ENCODE data around the gene USP49. TPM values are rescaled to one million over a fixed set of nuclear protein-coding genes. Genes with fewer than 3 reads are reported as not detected.
"Not testable (repeated sequence)": the region's sequence is repeated elsewhere in the genome, so short reads cannot be mapped to it uniquely, and the experiment has no call there.

The USP49 gene
- total and polyA plus RNA-seq, 4 donors = 1.8 to 8.6 (median 3.6) TPM

- H3K9ac ChIP-seq (ENCODE audit: insufficient read depth in 1 of 2, low read length in 2 of 2) = peak overlapping the region in 1 of 2 donors; percentile 68
Observed at GRCh38 chr6:41767112-41767833, 127.9 kb downstream of the USP49 start.

GRCh38 chr6:41766043-41766664, 129.0 kb downstream of the USP49 start:
- not testable (repeated sequence) for H3K9ac ChIP-seq (ENCODE audit: insufficient read depth in 1 of 2, low read length in 2 of 2); H3K4me3 ChIP-seq; ATAC-seq (ENCODE audit: insufficient read depth, low FRiP score); DNase-seq; H3K27ac ChIP-seq (ENCODE audit: low read depth in 1 of 2, low read length in 1 of 2); H3K9me3 ChIP-seq (ENCODE audit: control insufficient read depth in 4 of 4, insufficient read depth in 3 of 4, low read length in 3 of 4); H3K27me3 ChIP-seq (ENCODE audit: control insufficient read depth in 3 of 3, insufficient read depth in 3 of 3, low read length in 2 of 3)
- 92 to 93% methylated on average over 4 of the region's 4 CpGs for WGBS, 2 donors
- H3K36me3 ChIP-seq (ENCODE audit: control insufficient read depth in 4 of 4, insufficient read depth in 4 of 4, low read length in 4 of 4) = peaks cover 0 to 10% (median 0%) of the 10 kb centered on the region in 4 donors
- H3K4me1 ChIP-seq (ENCODE audit: control insufficient read depth in 5 of 5, insufficient read depth in 5 of 5, low read length in 5 of 5) = peaks cover 6 to 37% (median 19%) of the 10 kb centered on the region in 5 donors

More at GRCh38 chr6:41767112-41767833, 127.9 kb downstream of the USP49 start:
- no peaks in the 10 kb centered on the region for H3K27me3 ChIP-seq (ENCODE audit: control insufficient read depth in 3 of 3, insufficient read depth in 3 of 3, low read length in 2 of 3)
- peaks cover 6 to 37% (median 19%) of the 10 kb centered on the region in 5 donors for H3K4me1 ChIP-seq (ENCODE audit: control insufficient read depth in 5 of 5, insufficient read depth in 5 of 5, low read length in 5 of 5)
- no peak for ATAC-seq (ENCODE audit: insufficient read depth, low FRiP score)
- no peak for TF ChIP-seq CTCF (IDR thresholded peaks at IDR 0.05; ENCODE audit: control extremely low read depth, extremely low read depth)
- no peak overlapping the region for H3K4me3 ChIP-seq
- H3K36me3 ChIP-seq (ENCODE audit: control insufficient read depth in 4 of 4, insufficient read depth in 4 of 4, low read length in 4 of 4) = peaks cover 5 to 22% (median 6%) of the 10 kb centered on the region in 4 donors
- H3K9me3 ChIP-seq (ENCODE audit: control insufficient read depth in 4 of 4, insufficient read depth in 3 of 4, low read length in 3 of 4) = no peaks in the 10 kb centered on the region
- DNase-seq = peak; percentile 91 to 98 (median 95)
- WGBS, 2 donors = 29 to 49% methylated on average over 12 of the region's 12 CpGs
- H3K27ac ChIP-seq (ENCODE audit: low read depth in 1 of 2, low read length in 1 of 2) = peak overlapping the region; percentile 24 to 66

GRCh38 chr6:41763470-41763869, 131.7 kb downstream of the USP49 start:
- DNase-seq = peak; percentile 58 to 72 (median 70)
- no peak overlapping the region for H3K9ac ChIP-seq (ENCODE audit: insufficient read depth in 1 of 2, low read length in 2 of 2)
- H3K27ac ChIP-seq (ENCODE audit: low read depth in 1 of 2, low read length in 1 of 2) = no peak overlapping the region
- TF ChIP-seq CTCF (IDR thresholded peaks at IDR 0.05; ENCODE audit: control extremely low read depth, extremely low read depth) = no peak
- no peaks in the 10 kb centered on the region for H3K9me3 ChIP-seq (ENCODE audit: control insufficient read depth in 4 of 4, insufficient read depth in 3 of 4, low read length in 3 of 4)
- peaks cover 6 to 29% (median 19%) of the 10 kb centered on the region in 5 donors for H3K4me1 ChIP-seq (ENCODE audit: control insufficient read depth in 5 of 5, insufficient read depth in 5 of 5, low read length in 5 of 5)
- H3K4me3 ChIP-seq = no peak overlapping the region
- H3K36me3 ChIP-seq (ENCODE audit: control insufficient read depth in 4 of 4, insufficient read depth in 4 of 4, low read length in 4 of 4) = no peaks in the 10 kb centered on the region
- no peaks in the 10 kb centered on the region for H3K27me3 ChIP-seq (ENCODE audit: control insufficient read depth in 3 of 3, insufficient read depth in 3 of 3, low read length in 2 of 3)
- no peak for ATAC-seq (ENCODE audit: insufficient read depth, low FRiP score)
- WGBS, 2 donors = 22 to 24% methylated on average over 2 of the region's 2 CpGs

GRCh38 chr6:41759905-41760579, 135.1 kb downstream of the USP49 start:
- H3K4me1 ChIP-seq (ENCODE audit: control insufficient read depth in 5 of 5, insufficient read depth in 5 of 5, low read length in 5 of 5) = peaks cover 0 to 6% (median 0%) of the 10 kb centered on the region in 5 donors
- no peak overlapping the region for H3K27ac ChIP-seq (ENCODE audit: low read depth in 1 of 2, low read length in 1 of 2)
- no peaks in the 10 kb centered on the region for H3K36me3 ChIP-seq (ENCODE audit: control insufficient read depth in 4 of 4, insufficient read depth in 4 of 4, low read length in 4 of 4)
- no peak for TF ChIP-seq CTCF (IDR thresholded peaks at IDR 0.05; ENCODE audit: control extremely low read depth, extremely low read depth)
- ATAC-seq (ENCODE audit: insufficient read depth, low FRiP score) (no peak), DNase-seq (no peak)
- H3K9me3 ChIP-seq (ENCODE audit: control insufficient read depth in 4 of 4, insufficient read depth in 3 of 4, low read length in 3 of 4) = no peaks in the 10 kb centered on the region
- no peak overlapping the region for H3K9ac ChIP-seq (ENCODE audit: insufficient read depth in 1 of 2, low read length in 2 of 2)
- no peaks in the 10 kb centered on the region for H3K27me3 ChIP-seq (ENCODE audit: control insufficient read depth in 3 of 3, insufficient read depth in 3 of 3, low read length in 2 of 3)
- no peak overlapping the region for H3K4me3 ChIP-seq
- WGBS, 2 donors = 65 to 89% methylated on average over 2 of the region's 2 CpGs
